Glutamatergic neuron (in vitro differentiated cells): ENCODE results near the gene SEC16A. TPM values are rescaled to one million over a fixed set of nuclear protein-coding genes. Genes with fewer than 3 reads are reported as not detected.

Source experiments
- DNase-seq: peaks from one replicate; pipeline ENCODE4 v3.0.0; 2022
- H3K27ac Mint-ChIP-seq: one replicate; pipeline ENCODE4 v1.8.0; 2020; ENCODE audit warnings: mild to moderate bottlenecking, mixed read lengths, inconsistent platforms; ENCODE audit not compliant: unreplicated experiment
- H3K27me3 Mint-ChIP-seq: one replicate; pipeline ENCODE4 v1.8.0; 2020; ENCODE audit warnings: mild to moderate bottlenecking, moderate library complexity, mixed read lengths, inconsistent platforms; ENCODE audit not compliant: unreplicated experiment
- H3K36me3 Mint-ChIP-seq: one replicate; pipeline ENCODE4 v1.8.0; 2020; ENCODE audit warnings: mild to moderate bottlenecking, mixed read lengths, inconsistent platforms; ENCODE audit not compliant: unreplicated experiment
- H3K4me1 Mint-ChIP-seq: one replicate; pipeline ENCODE4 v1.8.0; 2020; ENCODE audit warnings: mild to moderate bottlenecking, low read depth, mixed read lengths, inconsistent platforms; ENCODE audit not compliant: unreplicated experiment
- H3K4me3 Mint-ChIP-seq: one replicate; pipeline ENCODE4 v1.8.0; 2020; ENCODE audit warnings: mild to moderate bottlenecking, mixed read lengths, inconsistent platforms; ENCODE audit not compliant: unreplicated experiment
- H3K9me3 Mint-ChIP-seq: one replicate; pipeline ENCODE4 v1.8.0; 2020; ENCODE audit warnings: mild to moderate bottlenecking, moderate library complexity, mixed read lengths, inconsistent platforms; ENCODE audit not compliant: unreplicated experiment
- total RNA-seq: library from RNA; stranded (reverse); fragmentation: NEBNext Ultra II Directional; extraction: Animal tissue kit (Norgen Biotek cat#: 25700); gene quantifications from one replicate; pipeline ENCODE4 v1.2.1, GENCODE V29; 2021; ENCODE audit not compliant: unreplicated experiment
- TF ChIP-seq, protein P1 (sequence below): fragments of 200-600 bp; sonication (generic); IDR thresholded peaks from one replicate; pipeline ENCODE4 v1.5.0; 2021; ENCODE audit not compliant: partially characterized antibody, unreplicated experiment

SEC16A gene
- total RNA-seq, 1 donor from 2014 or later, result 74.3 TPM

DNA sequence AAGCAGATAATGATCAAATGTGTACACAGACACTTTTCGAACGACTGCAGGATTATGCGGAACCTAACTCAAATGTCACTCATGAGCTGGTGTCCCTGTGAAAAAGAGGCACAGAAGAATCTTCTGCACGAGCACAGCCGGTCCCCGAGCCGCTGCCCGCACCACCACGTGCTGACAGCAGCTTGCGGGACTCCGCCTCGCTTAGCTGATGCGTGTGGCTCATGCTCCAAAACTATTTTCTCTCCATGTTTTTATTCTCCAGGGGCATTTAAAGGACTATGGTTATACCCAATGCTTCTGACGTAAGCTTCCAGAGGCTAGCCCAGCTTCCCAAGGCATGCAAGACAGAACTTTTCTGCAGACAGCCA, 9.5 kb downstream of the SEC16A start:
- Mint-ChIP-seq H3K27ac (no peak overlapping the region), H3K9me3 (peaks cover 2% of the 10 kb centered on the region), H3K4me1 (peaks cover 5% of the 10 kb centered on the region), H3K36me3 (no peaks in the 10 kb centered on the region), H3K4me3 (no peak overlapping the region), H3K27me3 (peaks cover 5% of the 10 kb centered on the region)
- DNase-seq, result no peak
- TF ChIP-seq, protein P1, sequence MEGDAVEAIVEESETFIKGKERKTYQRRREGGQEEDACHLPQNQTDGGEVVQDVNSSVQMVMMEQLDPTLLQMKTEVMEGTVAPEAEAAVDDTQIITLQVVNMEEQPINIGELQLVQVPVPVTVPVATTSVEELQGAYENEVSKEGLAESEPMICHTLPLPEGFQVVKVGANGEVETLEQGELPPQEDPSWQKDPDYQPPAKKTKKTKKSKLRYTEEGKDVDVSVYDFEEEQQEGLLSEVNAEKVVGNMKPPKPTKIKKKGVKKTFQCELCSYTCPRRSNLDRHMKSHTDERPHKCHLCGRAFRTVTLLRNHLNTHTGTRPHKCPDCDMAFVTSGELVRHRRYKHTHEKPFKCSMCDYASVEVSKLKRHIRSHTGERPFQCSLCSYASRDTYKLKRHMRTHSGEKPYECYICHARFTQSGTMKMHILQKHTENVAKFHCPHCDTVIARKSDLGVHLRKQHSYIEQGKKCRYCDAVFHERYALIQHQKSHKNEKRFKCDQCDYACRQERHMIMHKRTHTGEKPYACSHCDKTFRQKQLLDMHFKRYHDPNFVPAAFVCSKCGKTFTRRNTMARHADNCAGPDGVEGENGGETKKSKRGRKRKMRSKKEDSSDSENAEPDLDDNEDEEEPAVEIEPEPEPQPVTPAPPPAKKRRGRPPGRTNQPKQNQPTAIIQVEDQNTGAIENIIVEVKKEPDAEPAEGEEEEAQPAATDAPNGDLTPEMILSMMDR, result no peak

DNA sequence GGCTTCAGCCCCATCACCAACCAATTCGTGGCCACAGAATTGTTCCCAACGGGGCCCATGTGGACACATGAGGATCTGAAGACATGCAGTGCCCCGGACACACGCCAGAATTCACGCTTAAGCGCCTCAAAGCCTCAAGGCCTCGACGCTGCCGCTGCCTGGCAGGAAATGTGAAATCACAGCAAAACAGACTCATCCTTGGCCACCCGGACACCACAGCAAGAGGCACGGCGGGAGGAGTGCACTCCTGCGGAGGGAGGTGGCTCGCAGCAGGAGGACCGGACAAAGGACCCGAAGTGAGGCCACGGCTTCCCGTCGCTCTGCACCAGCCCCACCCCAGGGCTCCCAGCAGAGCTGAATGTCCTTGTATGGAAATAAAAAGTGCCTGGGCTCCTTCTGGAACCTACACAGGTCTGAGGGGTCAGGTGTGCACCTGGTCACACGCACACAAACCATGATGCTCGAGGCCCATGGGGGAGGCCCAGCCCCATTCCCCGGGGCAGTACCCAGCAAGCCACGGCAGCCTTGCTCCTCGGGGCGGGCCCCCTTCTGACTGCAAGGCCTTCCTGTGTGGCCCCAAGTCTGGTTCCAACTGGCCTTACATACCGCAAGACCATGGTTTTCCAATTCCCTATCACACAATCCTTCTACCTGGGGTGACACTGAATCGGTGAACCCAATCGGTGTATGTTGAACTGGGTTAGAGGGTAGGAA, 10.0 kb downstream of the SEC16A start:
- H3K27me3 Mint-ChIP-seq, result peaks cover 5% of the 10 kb centered on the region
- H3K36me3 Mint-ChIP-seq, result no peaks in the 10 kb centered on the region
- H3K4me1 Mint-ChIP-seq, result peaks cover 4% of the 10 kb centered on the region
- peaks cover 2% of the 10 kb centered on the region for H3K9me3 Mint-ChIP-seq
- no peak overlapping the region for H3K27ac Mint-ChIP-seq
- no peak overlapping the region for H3K4me3 Mint-ChIP-seq
- no peak for DNase-seq
- TF ChIP-seq, protein P1, result no peak

DNA sequence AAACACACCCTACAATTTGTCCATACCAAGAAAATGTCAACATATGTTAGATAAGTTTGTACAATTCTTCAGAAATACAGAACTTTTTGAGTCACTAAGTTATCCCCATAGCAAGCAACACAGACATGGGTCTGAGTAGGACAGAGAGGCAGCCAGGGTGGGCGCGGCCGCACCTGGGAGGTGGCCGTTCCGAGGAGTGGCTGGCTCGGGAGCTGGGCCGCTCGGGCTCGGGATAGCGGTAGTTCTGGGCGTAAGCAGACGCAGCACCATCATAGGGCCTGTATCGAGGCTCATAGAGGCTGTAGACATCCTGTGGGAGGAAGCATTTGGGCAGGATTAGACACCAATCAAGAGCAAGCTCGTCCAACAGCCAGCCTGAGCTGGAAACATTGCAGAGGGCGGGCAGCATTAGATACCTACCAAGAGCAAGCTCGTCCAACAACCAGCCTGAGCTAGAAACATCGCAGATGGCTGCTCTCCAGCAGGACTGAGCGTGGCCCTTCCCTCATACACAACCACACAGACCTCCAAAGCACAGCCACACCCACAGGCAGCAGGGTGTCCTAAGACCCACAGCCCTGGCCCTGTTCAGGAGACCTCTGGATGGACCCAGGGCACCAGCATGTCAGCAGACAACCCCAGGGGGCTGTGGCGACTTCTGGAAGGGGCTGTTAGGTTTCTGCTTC, 10.9 kb downstream of the SEC16A start:
- no peak overlapping the region for H3K27ac Mint-ChIP-seq
- H3K4me3 Mint-ChIP-seq, result no peak overlapping the region
- DNase-seq, result no peak
- peaks cover 5% of the 10 kb centered on the region for H3K27me3 Mint-ChIP-seq
- no peaks in the 10 kb centered on the region for H3K4me1 Mint-ChIP-seq
- H3K9me3 Mint-ChIP-seq, result peaks cover 2% of the 10 kb centered on the region
- no peaks in the 10 kb centered on the region for H3K36me3 Mint-ChIP-seq
- TF ChIP-seq, protein P1, result no peak

DNA sequence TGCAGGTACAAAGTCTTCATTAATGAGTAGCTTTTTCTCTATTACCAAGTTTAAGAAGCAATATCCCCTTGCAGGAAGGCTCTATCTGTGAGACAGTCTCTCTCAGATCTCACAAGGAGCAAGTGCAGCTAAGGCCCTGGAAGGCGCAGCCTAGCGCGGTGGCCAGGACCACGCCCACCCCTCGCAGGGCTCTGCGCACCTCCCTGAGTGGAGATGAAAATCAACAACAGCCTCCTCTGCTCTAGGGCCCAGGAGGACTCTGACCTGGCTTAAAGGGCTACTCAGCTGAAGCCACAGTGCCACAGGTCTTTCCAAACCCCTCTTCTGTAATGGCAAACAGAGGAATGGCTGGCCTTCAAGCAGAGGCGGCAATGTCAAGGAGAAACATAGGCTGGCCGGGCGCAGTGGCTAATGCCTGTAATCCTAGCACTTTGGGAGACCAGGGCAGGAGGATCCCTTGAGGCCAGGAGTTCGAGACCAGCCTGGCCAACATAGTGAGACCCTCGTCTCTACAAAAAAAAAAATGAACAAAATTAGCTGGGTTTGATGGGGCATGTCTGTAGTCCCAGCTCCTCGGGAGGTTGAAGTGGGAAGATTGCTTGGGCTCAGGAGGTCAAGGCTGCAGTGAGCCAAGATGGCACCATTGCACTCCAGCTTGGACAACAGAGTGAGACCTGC, 11.9 kb downstream of the SEC16A start:
- H3K4me1 Mint-ChIP-seq, result no peaks in the 10 kb centered on the region
- peak overlapping the region; percentile 59 for H3K27ac Mint-ChIP-seq
- H3K9me3 Mint-ChIP-seq, result peaks cover 2% of the 10 kb centered on the region
- peaks cover 5% of the 10 kb centered on the region for H3K27me3 Mint-ChIP-seq
- TF ChIP-seq, protein P1, result no peak
- DNase-seq, result no peak
- H3K4me3 Mint-ChIP-seq, result no peak overlapping the region
- H3K36me3 Mint-ChIP-seq, result no peaks in the 10 kb centered on the region
